Fibroblast of lung (primary cell): ENCODE data around the gene IL13RA1. TPM values are rescaled to one million over a fixed set of nuclear protein-coding genes. Genes with fewer than 3 reads are reported as not detected.

Source experiments
- DNase-seq, 2 donors: peaks; one replicate each; pipeline versions ENCODE4 v3.0.0 to v3.0.0-alpha.2; 2010; ENCODE audit warnings: low read depth in 2 of 2
- H2AFZ ChIP-seq: 2 replicates; pipeline ENCODE4 v1.5.1; 2012; ENCODE audit warnings: low read length, control low read depth, inconsistent platforms
- H3K27ac ChIP-seq: 2 replicates; pipeline ENCODE4 v1.5.1; 2011; ENCODE audit warnings: low read length, control low read depth; ENCODE audit not compliant: insufficient read depth
- H3K27me3 ChIP-seq: 2 replicates; pipeline ENCODE4 v1.5.1; 2011; ENCODE audit warnings: mild to moderate bottlenecking, low read length; ENCODE audit not compliant: control insufficient read depth, insufficient read depth
- H3K36me3 ChIP-seq: 2 replicates; pipeline ENCODE4 v1.5.1; 2011; ENCODE audit warnings: low read length; ENCODE audit not compliant: control insufficient read depth, insufficient read depth
- H3K4me1 ChIP-seq: 2 replicates; pipeline ENCODE4 v1.5.1; 2011; ENCODE audit warnings: low read length; ENCODE audit not compliant: control insufficient read depth, insufficient read depth; ENCODE audit errors: extremely low read depth
- H3K4me2 ChIP-seq: 2 replicates; pipeline ENCODE4 v1.5.1; 2011; ENCODE audit warnings: low read length, control low read depth; ENCODE audit not compliant: insufficient read depth; ENCODE audit errors: extremely low read depth
- H3K4me3 ChIP-seq, 4 experiments: fragments of 200-600 bp in 1 of 4; sonication (generic) in 1 of 4; replicated peaks in 1 of 4; 2 replicates each; pipeline ENCODE4 v1.5.1; 2011 to 2016; ENCODE audit warnings: low read length in 4 of 4, low read depth in 3 of 4, mild to moderate bottlenecking in 3 of 4, control low read depth in 2 of 4, inconsistent platforms in 1 of 4, mixed read lengths in 1 of 4; ENCODE audit not compliant: insufficient read depth in 1 of 4; ENCODE audit errors: control extremely low read depth in 1 of 4
- H3K79me2 ChIP-seq: 2 replicates; pipeline ENCODE4 v1.5.1; 2012; ENCODE audit warnings: mild to moderate bottlenecking, low read length, inconsistent platforms; ENCODE audit not compliant: control insufficient read depth, insufficient read depth
- H3K9ac ChIP-seq: 2 replicates; pipeline ENCODE4 v1.5.1; 2011; ENCODE audit warnings: mild to moderate bottlenecking, low read length, control low read depth; ENCODE audit not compliant: insufficient read depth
- H3K9me3 ChIP-seq: 2 replicates; pipeline ENCODE4 v1.5.1; 2012; ENCODE audit warnings: low read depth, low read length; ENCODE audit not compliant: control insufficient read depth, insufficient read depth
- H4K20me1 ChIP-seq: 2 replicates; pipeline ENCODE4 v1.5.1; 2011; ENCODE audit warnings: low read length; ENCODE audit not compliant: control insufficient read depth, insufficient read depth; ENCODE audit errors: extremely low read depth
- CTCF ChIP-seq, 2 donors: IDR thresholded peaks in 1 of 2; conservative IDR thresholded peaks in 1 of 2; 1 replicate in 1 of 2; 2 replicates in 1 of 2; pipeline ENCODE4 v1.5.1; 2011 to 2012; ENCODE audit warnings: low read length in 2 of 2, control low read depth in 1 of 2, inconsistent platforms in 1 of 2, low read depth in 1 of 2, mild to moderate bottlenecking in 1 of 2
- EZH2 ChIP-seq: IDR thresholded peaks from 2 replicates; pipeline ENCODE4 v1.5.1; 2012; ENCODE audit warnings: low read length, control low read depth, mild to moderate bottlenecking; ENCODE audit errors: missing control alignments
- polyA plus RNA-seq, 2 donors: library from polyadenylated mRNA; depleted of rRNA in 1 of 2; stranded (reverse) in 1 of 2; unstranded in 1 of 2; fragments of >200 nt; gene quantifications; 2 replicates each; pipeline ENCODE4 v1.2.1, GENCODE V29; 2011 to 2012; ENCODE audit warnings: missing spikeins in 1 of 2
- total RNA-seq: library from RNA; depleted of rRNA; stranded (reverse); fragments of >200 nt; gene quantifications from 2 replicates; pipeline ENCODE4 v1.2.1, GENCODE V29; 2014

IL13RA1 gene
- total and polyA plus RNA-seq, 2 donors (not counting 1 experiment from before 2014, with no cell fraction given): 67.4 to 104 TPM

- H4K20me1 ChIP-seq: no peaks in the 10 kb centered on the region
- no peaks in the 10 kb centered on the region for H3K27me3 ChIP-seq
- H2AFZ ChIP-seq: no peak overlapping the region
- no peak overlapping the region for H3K4me2 ChIP-seq
- no peaks in the 10 kb centered on the region for H3K9me3 ChIP-seq
- no peak overlapping the region for H3K27ac ChIP-seq
- H3K9ac ChIP-seq: no peak overlapping the region
- TF ChIP-seq CTCF (conservative IDR thresholded peaks at IDR 0.05 in 1 of 2, IDR thresholded peaks at IDR 0.05 in 1 of 2; ENCODE audit: low read depth in 1 of 2, low read length in 2 of 2) (no peak), EZH2 (no peak)
- H3K4me1 ChIP-seq: no peaks in the 10 kb centered on the region
- no peaks in the 10 kb centered on the region for H3K79me2 ChIP-seq
- no peaks in the 10 kb centered on the region for H3K36me3 ChIP-seq
- no peak for DNase-seq
- H3K4me3 ChIP-seq: no peak overlapping the region
Observed at GRCh38 chrX:118773782-118774181, 46.4 kb downstream of the IL13RA1 start.

GRCh38 chrX:118779581-118779980 lies 52.2 kb downstream of the IL13RA1 start:
- Histone ChIP-seq H3K79me2 (no peaks in the 10 kb centered on the region), H3K4me2 (no peak overlapping the region), H2AFZ (no peak overlapping the region), H3K9me3 (no peaks in the 10 kb centered on the region), H4K20me1 (no peaks in the 10 kb centered on the region), H3K4me3 (no peak overlapping the region), H3K9ac (no peak overlapping the region), H3K27me3 (no peaks in the 10 kb centered on the region), H3K36me3 (no peaks in the 10 kb centered on the region), H3K27ac (no peak overlapping the region), H3K4me1 (no peaks in the 10 kb centered on the region)
- DNase-seq: no peak
- TF ChIP-seq CTCF (conservative IDR thresholded peaks at IDR 0.05 in 1 of 2, IDR thresholded peaks at IDR 0.05 in 1 of 2; ENCODE audit: low read depth in 1 of 2, low read length in 2 of 2): no peak
- no peak for TF ChIP-seq EZH2

- no peak overlapping the region for H3K9ac ChIP-seq
- no peaks in the 10 kb centered on the region for H4K20me1 ChIP-seq
- no peak overlapping the region for H2AFZ ChIP-seq
- TF ChIP-seq EZH2: no peak
- no peak for TF ChIP-seq CTCF (conservative IDR thresholded peaks at IDR 0.05 in 1 of 2, IDR thresholded peaks at IDR 0.05 in 1 of 2; ENCODE audit: low read depth in 1 of 2, low read length in 2 of 2)
- no peak overlapping the region for H3K27ac ChIP-seq
- H3K36me3 ChIP-seq: no peaks in the 10 kb centered on the region
- H3K4me2 ChIP-seq: no peak overlapping the region
- H3K4me1 ChIP-seq: no peaks in the 10 kb centered on the region
- no peaks in the 10 kb centered on the region for H3K79me2 ChIP-seq
- DNase-seq: peak in 1 of 2 donors; percentile 23
- no peaks in the 10 kb centered on the region for H3K9me3 ChIP-seq
- H3K4me3 ChIP-seq: no peak overlapping the region
- no peaks in the 10 kb centered on the region for H3K27me3 ChIP-seq
Observed at GRCh38 chrX:118780509-118780908, 53.1 kb downstream of the IL13RA1 start.
